GM20431 (cell line): ENCODE measurements around the gene METTL26.

ENCODE experiments used
- in situ Hi-C: fragments of 300-500 bp; cut with MseI, MboI; formaldehyde crosslinking; loops from one replicate; pipeline ENCODE4 v1.15.0; 2020; ENCODE audit warnings: low sequenced_read_pairs; ENCODE audit not compliant: unreplicated experiment

METTL26 gene

DNA sequence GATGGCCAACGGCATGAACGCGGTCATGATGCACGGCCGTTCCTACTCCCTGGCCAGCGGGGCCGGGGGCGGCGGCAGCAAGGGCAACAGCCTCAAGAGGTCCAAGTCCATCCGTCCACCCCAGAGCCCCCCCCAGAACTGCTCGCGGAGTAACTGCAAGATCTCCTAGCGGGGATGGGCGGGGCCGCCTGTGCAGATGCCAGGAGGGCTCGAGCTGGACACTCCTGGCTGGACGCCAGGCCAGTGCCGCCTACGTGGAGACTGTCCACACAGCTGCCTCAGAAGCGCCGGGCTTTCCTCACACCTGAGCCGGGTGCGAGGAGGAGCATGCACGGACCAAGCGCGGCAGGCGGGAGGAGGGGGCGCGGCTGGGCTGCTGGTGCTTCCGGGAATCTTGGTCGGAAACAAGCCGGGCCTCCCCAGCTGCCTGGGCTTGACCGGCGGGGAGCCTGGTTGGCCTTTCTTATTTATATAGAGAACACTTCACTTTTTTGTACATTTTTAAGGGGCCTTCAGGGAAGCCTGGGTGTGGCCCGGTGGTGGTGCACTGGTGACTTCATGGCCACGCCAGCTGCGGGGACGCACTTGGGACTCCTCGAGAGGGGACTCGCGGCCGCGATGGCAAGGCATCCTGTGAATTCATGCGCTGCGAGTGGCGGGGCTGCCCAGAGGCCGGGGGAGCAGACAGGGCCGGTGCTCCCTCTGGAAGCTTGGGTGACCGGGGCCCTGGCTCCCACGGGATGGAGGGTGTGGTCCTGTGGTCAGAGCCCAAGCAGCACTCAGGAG lies 8.5 kb downstream of the METTL26 start:
- in situ Hi-C loops, result no loop called here

DNA sequence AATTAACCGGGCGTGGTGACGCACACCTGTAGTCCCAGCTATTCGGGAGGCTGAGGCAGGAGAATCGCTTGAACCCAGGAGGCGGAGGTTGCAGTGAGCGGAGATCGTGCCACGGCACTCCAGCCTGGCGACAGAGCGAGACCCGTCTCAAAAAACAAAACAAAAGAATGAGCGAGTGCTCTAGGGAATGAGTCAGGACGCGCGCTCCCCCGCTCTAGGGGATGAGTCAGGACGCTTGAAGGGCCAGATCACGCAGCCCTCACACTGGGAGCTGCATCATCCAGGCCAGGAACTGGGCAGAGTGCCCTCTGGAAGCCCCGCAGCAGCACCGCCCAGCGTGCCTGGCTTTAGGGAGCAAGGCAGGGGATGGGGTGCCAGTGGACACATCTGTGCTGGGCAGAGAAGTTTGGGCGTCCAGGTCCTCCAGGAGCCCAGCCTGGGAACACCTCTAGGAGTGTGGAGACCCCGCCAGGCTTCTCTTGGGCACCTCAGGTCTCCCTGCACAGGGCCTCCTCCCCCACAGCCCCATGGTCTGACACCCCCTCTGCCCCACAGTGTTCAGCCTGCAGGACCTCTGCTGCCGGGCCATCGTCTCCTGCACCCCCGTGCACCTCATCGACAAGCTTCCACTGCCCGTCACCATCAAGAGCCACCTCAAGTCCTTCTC lies 9.2 kb downstream of the METTL26 start:
- in situ Hi-C loops, result no loop called here

DNA sequence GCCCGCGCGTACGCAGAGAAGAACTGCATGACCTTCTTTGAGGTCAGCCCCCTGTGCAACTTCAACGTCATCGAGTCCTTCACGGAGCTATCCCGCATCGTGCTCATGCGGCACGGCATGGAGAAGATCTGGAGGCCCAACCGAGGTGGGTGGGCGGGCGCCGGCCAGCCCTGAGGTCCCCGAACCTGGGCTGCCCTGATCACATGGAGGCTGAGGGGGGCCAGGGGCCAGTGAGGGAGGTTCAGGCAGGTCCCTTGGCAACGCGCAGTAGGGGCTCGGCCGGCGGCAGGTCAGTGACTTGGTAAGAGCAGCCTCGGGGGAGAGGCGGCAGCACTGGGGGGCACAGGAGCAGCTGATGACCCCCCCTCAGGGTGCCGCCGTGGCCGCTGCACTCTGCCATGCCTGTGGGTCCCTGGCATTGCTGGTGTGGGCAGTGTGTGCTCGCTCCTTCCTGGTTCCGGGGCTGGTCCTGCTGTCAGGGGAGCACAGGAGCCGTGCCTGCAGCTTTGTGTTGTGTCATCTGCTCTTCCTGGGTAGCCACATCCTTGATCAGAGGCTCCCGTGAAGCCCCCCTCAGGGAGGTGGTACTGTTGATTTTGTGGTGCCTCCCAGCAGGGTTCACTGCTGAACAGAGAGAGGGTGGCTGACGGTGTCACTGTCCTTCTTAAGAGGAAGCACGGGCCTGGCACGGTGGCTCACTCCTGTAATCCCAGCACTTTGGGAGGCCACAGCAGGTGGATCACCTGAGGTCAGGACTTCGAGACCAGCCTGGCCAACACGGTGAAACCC lies 9.9 kb downstream of the METTL26 start:
- in situ Hi-C loops, result no loop called here

DNA sequence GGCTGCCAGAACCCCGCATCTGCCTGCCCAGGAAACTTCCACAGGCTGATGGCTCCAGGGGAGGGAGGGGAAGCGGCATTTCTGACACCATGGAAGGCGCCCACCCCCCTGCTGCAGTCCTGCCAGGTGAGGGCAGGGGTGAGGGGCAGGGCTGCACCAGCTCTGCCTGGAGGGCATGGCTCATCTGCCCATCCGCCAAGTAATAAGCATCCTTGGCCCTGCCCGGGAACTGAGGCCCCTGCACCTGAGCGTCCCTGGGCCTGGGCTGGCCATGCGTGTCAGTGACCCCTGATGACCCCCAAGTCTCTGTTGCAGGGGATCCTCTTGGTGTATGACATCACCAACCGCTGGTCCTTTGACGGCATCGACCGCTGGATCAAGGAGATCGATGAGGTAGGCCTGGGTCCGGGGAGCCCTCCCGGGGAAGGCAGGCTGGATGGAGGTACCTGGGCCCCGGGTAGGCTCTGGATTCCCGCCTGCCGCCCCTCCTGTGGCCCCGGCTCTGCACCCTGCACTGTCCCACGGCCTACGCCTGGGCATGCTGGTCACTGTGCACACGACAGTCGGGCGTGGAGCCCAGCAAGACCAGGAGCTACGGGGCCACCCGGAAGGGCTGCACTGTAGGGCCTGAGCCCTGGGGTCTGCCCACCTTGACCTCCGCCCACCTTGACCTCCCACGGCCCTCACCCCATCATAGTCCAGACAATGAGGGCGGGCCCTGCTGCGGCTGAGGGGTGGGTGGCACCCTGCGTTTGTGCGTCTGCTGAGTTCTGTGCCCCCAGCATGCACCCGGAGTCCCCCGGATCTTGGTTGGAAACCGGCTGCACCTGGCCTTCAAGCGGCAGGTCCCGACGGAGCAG lies 10.8 kb downstream of the METTL26 start:
- in situ Hi-C loops, result no loop called here

DNA sequence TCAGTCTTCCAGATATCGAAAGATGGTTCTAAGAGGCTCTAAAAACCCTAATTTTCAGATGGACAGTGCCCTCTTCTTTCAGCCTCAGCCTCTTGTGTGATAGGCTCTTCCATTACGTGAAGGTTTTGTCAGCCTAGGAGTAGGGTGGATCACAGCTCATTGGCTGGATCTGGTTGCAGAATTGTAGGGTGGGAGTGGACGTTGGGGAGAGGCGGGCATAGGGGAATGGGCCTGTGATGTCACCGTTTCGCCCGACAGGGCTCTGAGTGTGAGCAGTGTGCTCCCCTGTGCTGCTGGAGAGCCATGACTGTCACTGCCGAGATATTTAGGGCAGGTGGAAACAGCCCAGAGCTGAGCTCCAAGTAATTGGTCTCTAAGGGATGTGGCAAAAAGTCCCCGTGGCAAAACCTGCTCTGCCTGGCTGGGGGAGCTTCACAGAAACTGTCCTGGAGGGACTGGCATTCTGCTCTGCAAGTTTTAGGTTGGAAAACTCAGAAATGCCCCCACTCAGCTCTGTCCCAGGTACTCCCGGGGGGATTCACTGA lies 11.5 kb downstream of the METTL26 start:
- in situ Hi-C loops, result no loop called here

DNA sequence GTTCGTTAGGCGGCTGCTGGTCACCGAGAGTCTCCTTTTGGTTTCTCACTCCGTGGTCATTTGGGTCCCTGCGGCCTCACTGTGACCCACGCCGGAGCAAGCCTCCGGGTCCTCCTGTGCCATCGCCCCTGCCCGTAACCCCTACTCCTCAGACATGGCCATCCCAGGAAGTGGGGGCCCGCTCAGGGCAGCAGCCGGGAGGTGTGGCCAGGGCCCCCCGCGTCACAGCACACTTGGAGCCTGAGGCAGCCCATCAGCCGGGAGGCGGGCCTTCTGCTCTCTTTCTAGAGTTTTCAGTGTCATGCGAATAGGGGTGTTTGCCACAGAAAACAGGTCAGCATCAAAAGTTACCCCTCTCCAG lies 13.2 kb downstream of the METTL26 start:
- in situ Hi-C loops, result no loop called here

DNA sequence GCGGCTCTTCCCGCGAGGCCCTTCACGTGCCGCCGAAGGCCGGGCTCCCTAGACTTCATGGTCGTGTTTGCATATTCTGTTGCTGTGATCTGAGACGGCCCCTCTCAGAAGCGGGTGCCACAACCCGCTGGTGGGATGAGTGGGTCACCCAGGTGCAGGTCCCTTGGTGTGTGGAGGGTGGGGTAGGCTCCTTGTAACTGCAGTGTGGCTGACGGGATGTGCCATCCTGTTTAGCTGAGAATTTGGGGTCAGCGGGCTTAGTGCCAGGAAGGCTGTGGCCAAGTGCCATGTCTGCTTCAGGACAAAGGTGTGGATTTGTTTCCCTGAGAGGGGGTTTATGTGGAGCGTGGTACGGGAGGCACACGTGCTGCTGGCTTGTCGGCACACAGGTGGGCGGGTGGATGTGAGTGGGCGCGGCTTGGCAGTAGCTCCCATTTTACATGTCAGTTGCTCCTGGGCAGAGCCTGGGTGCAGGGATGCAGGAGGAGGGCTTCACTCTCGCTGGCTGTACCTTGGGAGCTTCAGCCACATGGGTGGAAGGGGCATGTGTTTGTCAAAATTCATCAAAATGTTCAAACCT lies 14.5 kb downstream of the METTL26 start:
- in situ Hi-C loops, result no loop called here

DNA sequence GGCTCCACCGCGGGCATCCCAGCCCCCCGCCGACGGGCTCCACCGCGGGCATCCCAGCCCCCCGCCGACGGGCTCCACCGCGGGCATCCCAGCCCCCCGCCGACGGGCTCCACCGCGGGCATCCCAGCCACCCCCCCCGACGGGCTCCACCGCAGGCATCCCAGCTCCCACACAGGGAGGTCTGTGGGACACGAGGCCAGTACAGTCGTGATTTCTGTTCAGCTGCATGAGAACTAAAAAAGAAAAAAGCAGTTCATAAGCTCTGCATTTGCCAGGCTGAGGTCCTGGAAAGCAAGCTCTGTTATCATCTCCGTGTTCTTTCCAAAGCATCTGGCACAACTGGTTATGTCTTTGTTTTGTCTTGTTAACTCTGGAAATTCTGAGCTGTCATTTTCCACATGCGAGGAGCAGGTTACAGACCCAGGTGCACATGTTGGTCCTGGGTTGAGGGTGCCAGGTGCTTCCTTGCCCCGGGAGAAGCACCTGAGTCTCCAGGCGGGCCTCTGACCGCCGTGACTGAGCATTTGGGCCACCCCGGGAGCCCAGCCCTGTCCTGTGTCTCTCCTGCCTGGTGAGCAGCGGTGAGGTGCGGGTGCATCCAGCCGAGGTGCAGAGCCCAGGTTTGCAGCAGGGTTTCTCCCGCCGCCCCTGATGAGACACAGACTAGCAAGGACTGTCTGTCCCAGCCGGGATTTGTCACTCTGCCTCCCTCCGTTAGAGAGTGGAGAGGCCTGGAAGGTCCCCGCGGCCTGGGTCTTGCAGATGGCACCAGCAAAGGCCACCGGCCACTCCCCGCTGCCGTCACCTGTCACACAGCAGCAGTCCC lies 15.2 kb downstream of the METTL26 start:
- in situ Hi-C loops, result no loop called here

DNA sequence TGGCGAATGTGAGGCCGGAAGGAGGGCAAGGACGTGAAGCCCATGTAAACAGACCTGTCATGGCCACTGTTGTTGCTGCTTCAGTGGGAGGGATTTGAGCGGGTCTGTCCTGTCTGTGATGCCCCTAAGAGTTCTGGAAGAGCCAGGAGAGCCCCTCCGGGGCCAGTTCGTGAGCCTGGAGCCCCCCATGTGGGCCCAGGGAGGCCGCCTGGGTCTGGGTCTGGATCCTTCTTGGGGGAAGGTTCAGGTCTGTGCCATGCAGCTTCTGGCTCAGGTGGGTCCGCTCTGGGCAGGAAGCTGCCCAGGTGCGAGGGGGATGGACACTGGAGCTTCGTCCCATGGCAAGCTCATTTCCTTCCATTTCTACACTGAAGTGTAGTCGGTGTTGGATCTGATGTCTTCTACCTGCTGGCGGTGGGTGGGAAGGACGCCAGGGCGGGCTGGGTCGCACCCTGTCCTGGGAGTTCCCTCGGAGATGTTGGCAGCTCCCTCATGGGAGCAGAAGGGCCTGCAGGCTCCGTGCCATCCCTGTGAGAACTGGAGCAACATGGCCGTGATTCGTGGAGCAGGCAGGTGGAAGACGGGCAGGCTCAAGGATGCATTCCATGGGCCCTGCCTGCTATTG lies 16.5 kb downstream of the METTL26 start:
- in situ Hi-C loops, result no loop called here

DNA sequence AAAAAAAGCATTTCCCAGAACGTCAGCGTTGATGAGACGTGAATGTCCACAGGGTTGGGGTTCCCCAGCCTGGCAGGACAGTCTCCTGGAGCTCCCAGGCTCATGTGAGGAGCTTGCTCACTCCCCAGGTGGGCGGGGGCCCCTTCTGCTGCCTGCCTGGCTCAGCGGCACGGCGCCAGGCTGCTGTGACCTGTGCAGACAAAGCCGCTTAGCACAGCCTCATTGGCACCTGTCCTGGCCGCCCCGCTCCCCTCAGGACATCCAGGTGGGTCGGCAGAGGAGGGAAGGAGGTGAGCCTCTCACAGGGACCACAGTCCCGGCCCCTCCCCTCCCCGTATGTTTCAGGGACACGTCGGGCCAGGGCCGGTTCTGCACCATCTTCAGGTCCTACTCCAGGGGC lies 18.2 kb downstream of the METTL26 start:
- in situ Hi-C loops, result no loop called here

DNA sequence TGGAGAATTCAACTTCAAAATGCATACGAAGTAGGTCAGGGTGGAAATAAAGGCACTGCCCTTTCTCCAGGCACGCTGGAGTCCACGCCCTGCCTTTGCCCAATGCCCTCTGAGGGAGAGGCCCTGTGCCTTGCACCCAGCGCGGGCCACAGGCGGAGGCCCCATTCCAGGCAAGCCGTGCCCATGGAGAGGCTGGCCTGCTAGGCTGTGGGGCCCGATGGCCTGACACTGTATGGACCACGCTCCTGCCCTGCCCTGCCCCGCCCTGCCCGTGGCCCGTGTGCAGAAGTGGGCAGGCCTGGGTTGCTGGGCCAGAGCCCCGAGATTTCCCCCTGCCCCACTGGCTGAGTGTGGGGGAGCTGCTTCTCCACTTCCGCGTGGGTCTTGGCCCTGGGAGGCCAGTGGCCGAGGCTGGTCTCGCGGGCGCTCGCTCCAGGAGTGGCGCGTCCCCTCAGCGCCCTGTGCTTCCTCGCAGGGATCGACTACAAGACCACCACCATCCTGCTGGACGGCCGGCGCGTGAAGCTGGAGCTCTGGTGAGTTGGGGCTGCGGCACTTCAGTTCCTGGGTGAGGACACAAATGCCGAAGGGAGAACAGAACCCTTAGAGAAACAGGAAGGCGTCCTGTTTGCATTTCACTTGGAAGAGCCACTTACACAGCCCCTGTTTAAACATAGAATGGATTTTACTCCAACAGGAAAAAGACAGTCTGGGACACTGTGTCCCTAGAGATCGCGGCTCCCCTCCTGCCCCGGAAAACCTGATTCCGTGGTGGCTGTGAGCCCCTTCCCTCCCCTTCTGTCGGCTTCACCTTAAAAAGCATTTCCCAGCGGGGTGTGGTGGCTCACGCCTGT lies 19.1 kb downstream of the METTL26 start:
- in situ Hi-C loops, result no loop called here

DNA sequence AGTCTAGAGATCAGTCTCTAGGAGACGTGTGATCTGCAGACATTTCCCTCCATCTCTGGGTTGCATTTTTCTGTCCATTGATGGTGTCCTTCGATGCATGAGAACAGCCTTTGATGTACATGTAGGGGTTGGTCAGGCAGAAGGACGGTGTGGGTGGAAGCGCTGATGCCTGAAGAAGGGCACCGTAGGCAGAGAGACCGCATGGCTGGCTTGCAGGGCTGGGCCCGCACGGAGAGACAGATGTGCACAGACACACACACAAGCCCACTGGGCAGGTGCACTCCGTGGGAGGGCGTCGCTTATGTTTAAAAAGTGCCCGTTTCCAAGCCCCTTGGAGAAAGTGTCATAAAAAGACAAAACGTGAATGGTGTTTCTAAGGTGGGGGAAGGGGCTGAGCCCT lies 21.0 kb downstream of the METTL26 start:
- in situ Hi-C loops, result no loop called here

DNA sequence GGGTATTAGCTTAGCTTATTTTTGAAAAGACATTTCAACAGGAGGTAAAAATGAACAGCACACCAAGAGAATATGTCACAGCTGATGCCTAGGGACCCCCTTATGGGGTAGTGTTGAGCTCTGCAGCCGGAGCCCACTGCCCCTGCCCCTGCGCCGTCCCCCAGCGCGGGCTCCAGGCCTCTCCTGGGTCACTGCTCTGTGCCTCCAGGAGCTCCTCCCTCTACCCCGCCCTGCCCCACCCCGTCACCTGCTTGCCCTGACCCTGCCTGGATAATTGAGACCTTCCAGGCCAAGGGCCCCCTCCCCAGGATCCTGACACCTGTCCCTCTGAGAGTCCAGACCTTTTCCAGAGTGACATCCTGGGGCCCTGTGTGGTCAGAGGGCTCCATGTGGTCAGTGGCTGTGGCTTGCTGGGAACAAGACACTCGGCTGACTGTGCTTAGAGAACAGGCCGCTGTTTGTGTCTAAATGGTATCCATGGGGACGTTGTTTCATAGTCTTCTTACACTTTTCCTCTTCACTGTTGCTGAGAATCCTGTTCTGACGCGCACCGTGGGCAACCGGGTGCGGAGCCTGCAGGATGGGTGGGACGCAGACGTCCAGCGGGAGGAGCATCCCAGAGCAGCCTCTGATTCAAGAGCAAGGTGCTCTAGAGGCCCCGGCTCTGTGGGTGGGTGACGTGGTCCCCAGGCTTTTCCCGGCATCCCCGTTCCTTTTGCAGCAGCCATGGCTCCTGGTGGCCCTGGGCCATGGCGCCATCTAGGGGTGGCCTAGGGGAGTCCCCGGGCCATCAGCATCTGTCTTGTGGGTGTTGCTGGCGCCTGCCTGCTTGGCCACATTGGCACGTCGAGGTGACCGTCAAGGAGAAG lies 25.4 kb downstream of the METTL26 start:
- in situ Hi-C loops, result no loop called here

DNA sequence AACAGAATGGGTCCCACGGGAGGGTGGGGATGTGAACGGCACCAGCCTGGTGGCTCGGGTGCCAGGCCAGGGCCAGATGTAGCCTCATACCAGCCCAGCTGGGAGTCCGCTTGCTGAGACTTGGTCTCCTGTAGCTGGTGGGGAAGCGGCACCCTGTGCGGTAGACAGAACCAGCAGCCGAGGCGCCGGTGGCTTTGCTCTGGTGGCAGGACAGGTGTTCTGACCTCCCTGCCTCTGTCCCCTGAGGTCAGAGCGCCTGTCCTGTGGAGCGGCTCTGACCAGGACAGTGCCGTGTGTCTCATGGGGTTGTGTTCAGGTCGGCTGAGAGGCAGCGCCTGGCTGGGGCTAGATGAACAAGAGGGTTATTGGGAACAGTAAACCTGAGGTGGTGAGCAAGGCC lies 26.1 kb downstream of the METTL26 start:
- in situ Hi-C loops, result no loop called here

DNA sequence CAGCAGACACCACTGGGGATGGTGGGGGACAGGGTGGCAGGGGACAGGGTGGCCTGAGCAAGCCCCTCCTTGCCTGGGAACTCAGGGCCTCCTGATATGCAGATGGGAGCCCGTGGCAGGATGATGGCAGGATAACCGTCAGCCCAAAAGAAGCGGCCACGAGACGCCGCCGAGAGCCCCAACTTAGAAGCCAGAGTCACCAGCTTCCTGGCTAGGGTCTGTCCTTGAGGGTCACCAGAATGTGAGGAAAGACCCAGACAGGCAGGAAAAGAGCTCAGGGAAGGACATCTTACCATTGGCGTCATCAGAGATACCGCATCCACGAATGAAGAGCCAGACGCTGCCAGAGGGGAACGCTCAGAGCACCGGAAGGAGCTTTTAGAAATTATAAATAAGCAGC lies 26.8 kb downstream of the METTL26 start:
- in situ Hi-C loops, result no loop called here

DNA sequence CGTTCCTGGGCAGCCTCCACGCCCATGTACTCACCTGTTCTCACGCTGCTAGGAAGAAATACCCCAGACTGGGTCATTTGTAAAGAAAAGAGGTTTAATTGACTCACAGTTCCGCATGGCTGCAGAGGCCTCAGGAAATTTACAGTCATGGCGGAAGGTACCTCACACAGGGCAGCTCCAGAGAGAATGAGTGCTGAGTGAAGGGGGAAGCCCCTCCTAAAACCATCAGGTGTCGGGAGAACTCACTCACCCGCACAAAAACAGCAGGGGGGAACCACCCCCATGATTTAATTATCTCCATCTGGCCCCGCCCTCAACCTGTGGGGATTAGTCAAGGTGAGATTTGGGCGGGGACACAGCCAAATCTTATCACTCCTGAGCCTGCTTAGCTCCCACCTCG lies 28.1 kb downstream of the METTL26 start:
- in situ Hi-C loops, result no loop called here
